Endothelial cell (in vitro differentiated cells): ENCODE results near the gene PPM1H. TPM values are rescaled to one million over a fixed set of nuclear protein-coding genes. Genes with fewer than 3 reads are reported as not detected.
"Not testable (repeated sequence)": the region's sequence is repeated elsewhere in the genome, so short reads cannot be mapped to it uniquely, and the experiment has no call there.

ENCODE experiments used
- DNase-seq: peaks from one replicate; pipeline ENCODE4 v3.0.0; 2021; ENCODE audit warnings: low spot score
- H3K27ac Mint-ChIP-seq: one replicate; pipeline ENCODE4 v1.8.0; 2021; ENCODE audit warnings: mixed read lengths, inconsistent platforms; ENCODE audit not compliant: unreplicated experiment
- H3K27me3 Mint-ChIP-seq: one replicate; pipeline ENCODE4 v1.8.0; 2021; ENCODE audit warnings: mild to moderate bottlenecking, moderate library complexity, mixed read lengths, inconsistent platforms; ENCODE audit not compliant: unreplicated experiment
- H3K36me3 Mint-ChIP-seq: one replicate; pipeline ENCODE4 v1.8.0; 2021; ENCODE audit warnings: mild to moderate bottlenecking, low read depth, mixed read lengths, inconsistent platforms; ENCODE audit not compliant: unreplicated experiment
- H3K4me1 Mint-ChIP-seq: one replicate; pipeline ENCODE4 v1.8.0; 2021; ENCODE audit warnings: mild to moderate bottlenecking, mixed read lengths, inconsistent platforms; ENCODE audit not compliant: unreplicated experiment
- H3K4me3 Mint-ChIP-seq: one replicate; pipeline ENCODE4 v1.8.0; 2021; ENCODE audit warnings: mild to moderate bottlenecking, mixed read lengths, inconsistent platforms; ENCODE audit not compliant: unreplicated experiment
- H3K9me3 Mint-ChIP-seq: one replicate; pipeline ENCODE4 v1.8.0; 2021; ENCODE audit warnings: mixed read lengths, inconsistent platforms; ENCODE audit not compliant: unreplicated experiment
- CTCF ChIP-seq: fragments of 200-600 bp; sonication (generic); IDR thresholded peaks from one replicate; pipeline ENCODE4 v1.5.0; 2021; ENCODE audit warnings: antibody characterized with exemption; ENCODE audit not compliant: unreplicated experiment
- total RNA-seq: library from RNA; stranded (reverse); fragmentation: NEBNext Ultra II Directional; extraction: Animal tissue kit (Norgen Biotek cat#: 25700); gene quantifications from one replicate; pipeline ENCODE4 v1.2.1, GENCODE V29; 2021; ENCODE audit not compliant: unreplicated experiment

PPM1H gene
- total RNA-seq, 1 donor from 2014 or later: 71.8 TPM

- Mint-ChIP-seq H3K36me3 (peaks cover 58% of the 10 kb centered on the region), H3K27ac (no peak overlapping the region), H3K9me3 (no peaks in the 10 kb centered on the region), H3K27me3 (peaks cover 10% of the 10 kb centered on the region), H3K4me3 (peak overlapping the region; percentile 77), H3K4me1 (peaks cover 19% of the 10 kb centered on the region)
- DNase-seq: no peak
- no peak for TF ChIP-seq CTCF
Observed at GRCh38 chr12:62763312-62763711, 171.6 kb downstream of the PPM1H start.

- peaks cover 17% of the 10 kb centered on the region for H3K4me1 Mint-ChIP-seq
- H3K36me3 Mint-ChIP-seq: peaks cover 58% of the 10 kb centered on the region
- H3K4me3 Mint-ChIP-seq: no peak overlapping the region
Observed at GRCh38 chr12:62762645-62763044, 172.3 kb downstream of the PPM1H start.

GRCh38 chr12:62761658-62762057 lies 173.3 kb downstream of the PPM1H start:
- H3K4me3 Mint-ChIP-seq: no peak overlapping the region
- H3K9me3 Mint-ChIP-seq: no peaks in the 10 kb centered on the region
- peaks cover 23% of the 10 kb centered on the region for H3K4me1 Mint-ChIP-seq
- H3K27ac Mint-ChIP-seq: no peak overlapping the region
- no peak for TF ChIP-seq CTCF
- peaks cover 7% of the 10 kb centered on the region for H3K27me3 Mint-ChIP-seq
- no peak for DNase-seq
- H3K36me3 Mint-ChIP-seq: peaks cover 51% of the 10 kb centered on the region

More at GRCh38 chr12:62762645-62763044, 172.3 kb downstream of the PPM1H start:
- TF ChIP-seq CTCF: no peak
- Mint-ChIP-seq H3K27me3 (peaks cover 9% of the 10 kb centered on the region), H3K27ac (no peak overlapping the region), H3K9me3 (no peaks in the 10 kb centered on the region)
- no peak for DNase-seq

- H3K27me3 Mint-ChIP-seq: peaks cover 7% of the 10 kb centered on the region
- peaks cover 26% of the 10 kb centered on the region for H3K4me1 Mint-ChIP-seq
- DNase-seq: no peak
- H3K27ac Mint-ChIP-seq: no peak overlapping the region
- H3K9me3 Mint-ChIP-seq: no peaks in the 10 kb centered on the region
- no peak for TF ChIP-seq CTCF
- H3K36me3 Mint-ChIP-seq: peaks cover 43% of the 10 kb centered on the region
- H3K4me3 Mint-ChIP-seq: peak overlapping the region; percentile 43
Observed at GRCh38 chr12:62760779-62761178, 174.2 kb downstream of the PPM1H start.

- peaks cover 40% of the 10 kb centered on the region for H3K36me3 Mint-ChIP-seq
- not testable (repeated sequence) for H3K4me3 Mint-ChIP-seq, DNase-seq, H3K9me3 Mint-ChIP-seq, H3K27ac Mint-ChIP-seq, H3K27me3 Mint-ChIP-seq
- peaks cover 26% of the 10 kb centered on the region for H3K4me1 Mint-ChIP-seq
Observed at GRCh38 chr12:62760341-62760740, 174.6 kb downstream of the PPM1H start.

GRCh38 chr12:62758216-62758615 lies 176.7 kb downstream of the PPM1H start:
- no peak for TF ChIP-seq CTCF
- Mint-ChIP-seq H3K4me1 (peaks cover 26% of the 10 kb centered on the region), H3K27me3 (peaks cover 16% of the 10 kb centered on the region), H3K4me3 (no peak overlapping the region), H3K27ac (no peak overlapping the region), H3K9me3 (no peaks in the 10 kb centered on the region), H3K36me3 (peaks cover 36% of the 10 kb centered on the region)
- DNase-seq: no peak
